ENCODE results near the gene MAF.

GRCh38 chr16:79632289-79632688 is 31.8 kb upstream of the MAF start:
- TF ChIP-seq CTCF (IDR thresholded peaks at IDR 0.05 in 4 of 5, conservative IDR thresholded peaks at IDR 0.05 in 1 of 5) (no peak), POLR2A (IDR thresholded peaks at IDR 0.05) (no peak)
